Loucy (cell line): Measurements from ENCODE around the gene TPCN2.

Experiments used
- H2AFZ ChIP-seq: fragments of 200-600 bp; sonication (generic); 2 replicates; pipeline ENCODE4 v1.6.0; 2016; ENCODE audit warnings: antibody characterized with exemption, mild to moderate bottlenecking, low read length, moderate library complexity
- H3F3A ChIP-seq: fragments of 200-600 bp; 2 replicates; pipeline ENCODE4 v1.6.0; 2016; ENCODE audit warnings: antibody characterized with exemption, low read depth, mild to moderate bottlenecking
- H3K27me3 ChIP-seq: fragments of 200-600 bp; sonication (generic); 2 replicates; pipeline ENCODE4 v1.6.1; 2014; ENCODE audit warnings: low read length, mild to moderate bottlenecking; ENCODE audit not compliant: insufficient read depth, poor library complexity, severe bottlenecking
- H3K36me3 ChIP-seq: fragments of 200-600 bp; sonication (generic); 2 replicates; pipeline ENCODE4 v1.6.1; 2016; ENCODE audit warnings: low read length; ENCODE audit not compliant: insufficient read depth
- H3K4me1 ChIP-seq: fragments of 200-600 bp; sonication (generic); 2 replicates; pipeline ENCODE4 v1.5.1; 2014; ENCODE audit warnings: low read length, mild to moderate bottlenecking; ENCODE audit not compliant: insufficient read depth, poor library complexity, severe bottlenecking
- H3K4me2 ChIP-seq: fragments of 200-600 bp; sonication (generic); 2 replicates; pipeline ENCODE4 v1.6.0; 2014; ENCODE audit warnings: antibody characterized with exemption, low read length, low read depth, mild to moderate bottlenecking; ENCODE audit not compliant: poor library complexity, severe bottlenecking
- H3K4me3 ChIP-seq: fragments of 200-600 bp; sonication (generic); 2 replicates; pipeline ENCODE4 v1.5.1; 2014; ENCODE audit warnings: low read length, mild to moderate bottlenecking, mixed read lengths; ENCODE audit not compliant: poor library complexity, severe bottlenecking
- H3K79me2 ChIP-seq: fragments of 200-600 bp; sonication (generic); 2 replicates; pipeline ENCODE4 v1.6.1; 2014; ENCODE audit warnings: low read length; ENCODE audit not compliant: insufficient read depth
- H3K9ac ChIP-seq: fragments of 200-600 bp; sonication (generic); 2 replicates; pipeline ENCODE4 v1.6.0; 2014; ENCODE audit warnings: mild to moderate bottlenecking, low read depth, low read length, moderate library complexity; ENCODE audit not compliant: poor library complexity, severe bottlenecking
- H3K9me2 ChIP-seq: fragments of 200-600 bp; sonication (generic); replicated peaks from 2 replicates; pipeline ENCODE4 v1.6.1; 2016; ENCODE audit warnings: low read depth, low read length, mixed read lengths
- H3K9me3 ChIP-seq: fragments of 200-600 bp; sonication (generic); 2 replicates; pipeline ENCODE4 v1.6.1; 2014; ENCODE audit warnings: mild to moderate bottlenecking, antibody characterized with exemption, low read length, low read depth; ENCODE audit not compliant: insufficient read depth
- H4K20me1 ChIP-seq: fragments of 200-600 bp; sonication (generic); 2 replicates; pipeline ENCODE4 v1.6.0; 2014; ENCODE audit warnings: antibody characterized with exemption, low read length, mild to moderate bottlenecking; ENCODE audit not compliant: insufficient read depth, poor library complexity, severe bottlenecking
- EZH2phosphoT487 ChIP-seq: fragments of 200-600 bp; IDR thresholded peaks from 2 replicates; pipeline ENCODE4 v1.6.1; 2018; ENCODE audit warnings: antibody characterized with exemption, mild to moderate bottlenecking, moderate library complexity, borderline replicate concordance
- TF ChIP-seq, protein P1 (sequence below): fragments of 200-600 bp; sonication (generic); conservative IDR thresholded peaks from 2 replicates; pipeline ENCODE4 v1.5.1; 2014; ENCODE audit warnings: mild to moderate bottlenecking, antibody characterized with exemption, low read length

The TPCN2 gene

DNA sequence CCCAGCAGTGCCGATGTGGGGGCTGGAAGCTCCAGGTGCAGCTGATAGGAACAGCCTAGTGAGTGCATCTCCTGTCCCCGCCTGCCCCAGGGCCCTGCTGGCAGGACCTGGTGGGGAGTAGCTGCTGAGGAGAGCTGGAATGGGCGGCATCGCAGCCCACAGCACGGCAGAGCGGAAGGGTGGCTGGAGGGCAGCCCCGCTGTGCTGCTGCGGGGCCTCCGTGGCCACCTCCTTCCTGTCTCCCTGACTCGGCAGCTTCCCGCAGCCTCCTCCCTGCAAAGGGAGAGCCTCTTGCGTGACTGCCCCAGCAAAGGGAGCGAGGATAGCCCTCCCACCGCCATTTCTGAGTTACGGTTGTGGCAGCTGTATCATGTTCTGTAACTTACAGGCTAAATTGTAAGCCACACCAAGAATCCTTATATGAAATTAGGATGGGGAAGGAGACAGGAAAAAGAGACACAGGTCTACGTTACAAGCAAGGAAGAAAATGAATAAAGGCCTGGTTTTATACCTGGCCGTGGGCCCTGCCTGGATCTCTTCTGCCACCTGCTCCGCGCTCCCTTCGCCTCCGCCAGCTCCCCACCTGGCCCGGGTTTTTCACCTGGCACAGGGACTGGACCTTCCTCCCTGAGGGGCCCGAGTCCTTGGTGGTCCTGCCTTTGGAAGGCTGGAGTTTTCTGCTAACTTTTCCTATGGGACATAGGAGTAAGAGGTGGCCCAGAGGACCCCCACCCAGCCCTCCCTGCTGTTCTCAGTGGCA, 10.0 kb downstream of the TPCN2 start:
- Histone ChIP-seq H3K4me1 (peaks cover 30% of the 10 kb centered on the region), H4K20me1 (peaks cover 8% of the 10 kb centered on the region), H3K36me3 (peaks cover 5% of the 10 kb centered on the region; the same call in 1 of the 2 replicates), H3K79me2 (peaks cover 49% of the 10 kb centered on the region), H3K4me2 (no peak overlapping the region), H3K9ac (peak overlapping the region; percentile 26), H3K27me3 (no peaks in the 10 kb centered on the region), H3K9me3 (no peaks in the 10 kb centered on the region), H3F3A (no peaks in the 10 kb centered on the region), H3K9me2 (no peaks in the 10 kb centered on the region), H2AFZ (no peak overlapping the region), H3K4me3 (no peak overlapping the region)
- TF ChIP-seq, protein P1, sequence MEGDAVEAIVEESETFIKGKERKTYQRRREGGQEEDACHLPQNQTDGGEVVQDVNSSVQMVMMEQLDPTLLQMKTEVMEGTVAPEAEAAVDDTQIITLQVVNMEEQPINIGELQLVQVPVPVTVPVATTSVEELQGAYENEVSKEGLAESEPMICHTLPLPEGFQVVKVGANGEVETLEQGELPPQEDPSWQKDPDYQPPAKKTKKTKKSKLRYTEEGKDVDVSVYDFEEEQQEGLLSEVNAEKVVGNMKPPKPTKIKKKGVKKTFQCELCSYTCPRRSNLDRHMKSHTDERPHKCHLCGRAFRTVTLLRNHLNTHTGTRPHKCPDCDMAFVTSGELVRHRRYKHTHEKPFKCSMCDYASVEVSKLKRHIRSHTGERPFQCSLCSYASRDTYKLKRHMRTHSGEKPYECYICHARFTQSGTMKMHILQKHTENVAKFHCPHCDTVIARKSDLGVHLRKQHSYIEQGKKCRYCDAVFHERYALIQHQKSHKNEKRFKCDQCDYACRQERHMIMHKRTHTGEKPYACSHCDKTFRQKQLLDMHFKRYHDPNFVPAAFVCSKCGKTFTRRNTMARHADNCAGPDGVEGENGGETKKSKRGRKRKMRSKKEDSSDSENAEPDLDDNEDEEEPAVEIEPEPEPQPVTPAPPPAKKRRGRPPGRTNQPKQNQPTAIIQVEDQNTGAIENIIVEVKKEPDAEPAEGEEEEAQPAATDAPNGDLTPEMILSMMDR: no peak
- TF ChIP-seq EZH2phosphoT487: no peak

DNA sequence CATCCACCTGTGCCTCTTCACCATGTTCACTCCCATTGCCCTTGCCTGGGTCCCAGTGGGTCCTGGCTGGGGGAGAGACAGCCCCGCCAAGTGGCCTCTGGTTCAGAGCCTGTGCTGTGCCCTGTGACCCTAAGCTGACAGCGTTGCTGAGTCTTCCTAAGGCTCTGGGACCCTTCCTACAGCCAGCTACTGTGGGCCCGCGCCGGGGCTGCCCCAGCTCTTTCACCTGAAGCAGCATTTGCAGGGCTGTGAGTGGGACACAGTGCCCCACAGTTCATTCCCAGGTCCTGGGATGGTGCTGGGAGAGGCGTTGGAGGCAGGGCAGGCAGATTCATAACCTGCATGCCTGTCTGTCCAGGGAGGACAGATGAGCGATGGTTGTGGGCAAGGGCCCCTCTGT, 10.7 kb downstream of the TPCN2 start:
- Histone ChIP-seq H3K9ac (no peak overlapping the region), H3K4me1 (peaks cover 30% of the 10 kb centered on the region), H3K36me3 (peaks cover 9% of the 10 kb centered on the region; the same call in 1 of the 2 replicates), H3K4me3 (no peak overlapping the region), H3K79me2 (peaks cover 43% of the 10 kb centered on the region; the same call in 1 of the 2 replicates), H2AFZ (no peak overlapping the region), H3K9me2 (no peaks in the 10 kb centered on the region), H3K27me3 (no peaks in the 10 kb centered on the region), H3K9me3 (no peaks in the 10 kb centered on the region), H3K4me2 (no peak overlapping the region), H3F3A (no peaks in the 10 kb centered on the region), H4K20me1 (peaks cover 6% of the 10 kb centered on the region)
- TF ChIP-seq EZH2phosphoT487: no peak
- TF ChIP-seq, protein P1: no peak

DNA sequence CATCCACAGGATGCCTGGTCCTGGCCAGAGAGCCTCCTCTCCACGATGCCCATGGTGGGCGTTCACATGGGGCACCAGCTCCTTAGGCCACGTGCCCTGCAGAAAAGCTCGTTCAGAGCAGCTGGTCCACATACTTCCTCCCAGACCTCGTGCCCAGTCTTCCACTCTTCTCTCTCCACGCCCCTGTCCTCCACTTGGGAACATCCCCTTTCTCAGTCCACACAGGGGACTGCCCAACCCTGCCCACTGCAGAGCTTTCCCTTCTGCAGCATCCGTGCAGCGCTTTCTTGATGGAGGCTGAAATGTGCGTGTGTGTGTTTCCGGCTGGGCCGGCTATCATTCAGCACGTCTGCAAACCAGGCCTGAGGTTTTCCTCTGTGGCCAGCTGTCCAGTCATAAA, 11.3 kb downstream of the TPCN2 start:
- peaks cover 6% of the 10 kb centered on the region for H4K20me1 ChIP-seq
- no peaks in the 10 kb centered on the region for H3K9me2 ChIP-seq
- no peak overlapping the region for H3K9ac ChIP-seq
- H3K36me3 ChIP-seq: peaks cover 13% of the 10 kb centered on the region; the same call in 1 of the 2 replicates
- H3K4me2 ChIP-seq: no peak overlapping the region
- H3K9me3 ChIP-seq: no peaks in the 10 kb centered on the region
- no peaks in the 10 kb centered on the region for H3F3A ChIP-seq
- H3K27me3 ChIP-seq: no peaks in the 10 kb centered on the region
- TF ChIP-seq, protein P1: no peak
- peaks cover 30% of the 10 kb centered on the region for H3K4me1 ChIP-seq
- H2AFZ ChIP-seq: no peak overlapping the region
- H3K79me2 ChIP-seq: peaks cover 37% of the 10 kb centered on the region; the same call in 1 of the 2 replicates
- no peak overlapping the region for H3K4me3 ChIP-seq
